Activated effector memory CD4-positive, alpha-beta T cell treated with Interleukin-2 at 50 U/mL for 16 hours (primary cell): ENCODE results near the gene GOLGA7B.
A peak's percentile ranks its signal among the peaks of the same experiment; 100 is the strongest.

Experiments
- DNase-seq: peaks from one replicate; pipeline ENCODE4 v3.0.0-alpha.2; 2020

GOLGA7B gene

DNA sequence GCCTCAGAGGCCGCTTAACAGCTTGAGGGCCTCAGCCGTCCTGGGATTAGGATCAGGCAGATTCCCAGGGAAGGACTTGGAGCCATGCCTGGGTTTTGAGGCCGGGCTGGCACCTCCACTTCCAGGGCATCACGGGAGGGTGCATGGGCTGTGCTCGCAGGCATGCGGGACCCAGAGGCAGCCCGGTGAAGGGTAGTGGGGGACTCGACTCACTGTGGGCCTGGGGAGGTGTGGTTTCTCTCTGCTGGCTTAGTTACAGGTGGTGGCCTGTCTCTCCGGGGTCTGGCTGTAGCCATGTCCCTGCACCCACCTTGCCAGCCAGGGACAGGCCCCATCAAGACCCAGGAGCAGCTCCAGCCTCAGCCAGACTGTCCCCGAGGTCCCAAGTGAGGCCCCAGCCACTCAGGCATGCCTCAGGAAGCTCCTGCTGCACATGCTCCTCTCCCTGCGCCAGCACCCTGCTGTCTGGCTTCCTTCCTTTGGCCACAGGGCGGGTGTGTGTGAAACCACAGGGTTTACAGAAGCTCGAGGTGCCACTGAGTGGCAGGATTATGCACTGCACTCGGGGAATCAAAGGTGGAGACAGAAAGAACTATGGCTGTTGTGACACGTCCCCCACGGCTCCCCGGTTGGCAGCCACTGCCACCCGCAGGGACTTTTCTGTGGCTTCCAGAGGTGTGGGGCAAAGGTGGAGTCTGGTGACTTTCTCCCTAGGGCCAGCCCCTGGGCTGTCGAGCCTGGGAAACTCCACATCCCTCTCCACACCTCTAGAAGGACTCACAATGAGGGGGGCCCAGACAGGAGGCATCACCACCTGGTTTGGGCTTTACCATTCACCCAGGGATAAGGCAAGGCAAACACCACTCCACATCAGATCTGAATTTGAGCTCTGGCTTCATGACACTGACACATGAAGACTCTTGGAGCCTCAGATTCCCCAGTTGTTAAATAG lies 19.7 kb downstream of the GOLGA7B start:
- peak; percentile 78 for DNase-seq

DNA sequence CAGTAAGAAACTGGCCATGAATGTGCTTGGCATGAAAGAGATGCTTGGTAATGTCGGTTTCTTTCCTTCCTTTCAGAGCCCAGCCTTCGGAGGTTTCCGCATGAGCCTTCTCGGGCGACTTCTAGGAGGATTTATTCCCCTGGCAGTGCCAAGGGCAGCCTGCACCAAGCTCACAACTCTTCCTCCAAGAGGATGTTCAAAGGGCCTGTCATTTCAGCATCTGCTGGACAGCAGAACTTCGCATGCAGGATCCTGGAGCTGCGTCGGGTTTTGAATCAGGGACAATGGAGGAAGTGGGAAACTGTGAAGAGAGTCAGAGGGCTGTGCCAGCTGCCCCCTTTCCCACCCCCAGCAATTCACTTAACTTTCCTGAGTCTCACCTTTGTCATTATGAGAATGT lies 21.3 kb downstream of the GOLGA7B start:
- no peak for DNase-seq

DNA sequence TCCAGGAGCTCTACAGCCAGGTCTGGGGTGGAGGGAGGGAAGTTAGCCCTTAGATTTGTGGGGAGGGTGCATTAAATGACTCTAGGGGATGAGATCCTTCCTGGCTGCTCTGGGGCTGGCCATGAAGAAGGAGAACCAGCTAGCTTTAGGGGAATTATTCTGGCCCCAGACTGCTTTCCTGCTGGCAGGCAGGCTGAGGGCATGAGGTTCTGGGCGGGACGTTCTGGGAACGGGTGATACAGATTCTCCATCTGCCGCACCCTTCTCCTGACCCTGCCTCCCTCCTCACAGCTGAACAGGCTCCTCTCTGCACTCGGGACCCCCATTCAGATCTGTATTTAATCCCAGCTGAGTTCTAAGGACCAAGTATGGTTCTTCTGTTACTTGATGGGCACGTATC lies 23.9 kb downstream of the GOLGA7B start:
- no peak for DNase-seq

DNA sequence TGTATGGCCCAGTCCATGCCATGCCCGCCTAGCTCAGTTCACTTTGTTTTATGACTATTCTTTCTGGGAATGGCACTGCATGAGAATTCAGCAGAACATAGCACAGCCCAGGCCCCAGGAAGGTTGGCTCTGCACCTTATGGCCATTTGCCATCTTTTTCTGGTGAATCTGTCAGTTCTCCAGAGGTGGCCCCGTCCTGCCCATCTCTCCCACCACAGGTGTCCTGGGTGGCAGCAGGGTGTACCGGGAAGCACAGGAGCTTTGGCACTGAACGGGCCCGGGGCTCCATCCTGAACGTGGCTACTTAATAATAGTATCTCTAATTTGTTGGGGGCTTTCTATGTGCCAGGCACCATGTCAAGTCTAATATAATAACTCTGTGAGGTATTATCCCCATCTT lies 24.7 kb downstream of the GOLGA7B start:
- DNase-seq, result no peak

DNA sequence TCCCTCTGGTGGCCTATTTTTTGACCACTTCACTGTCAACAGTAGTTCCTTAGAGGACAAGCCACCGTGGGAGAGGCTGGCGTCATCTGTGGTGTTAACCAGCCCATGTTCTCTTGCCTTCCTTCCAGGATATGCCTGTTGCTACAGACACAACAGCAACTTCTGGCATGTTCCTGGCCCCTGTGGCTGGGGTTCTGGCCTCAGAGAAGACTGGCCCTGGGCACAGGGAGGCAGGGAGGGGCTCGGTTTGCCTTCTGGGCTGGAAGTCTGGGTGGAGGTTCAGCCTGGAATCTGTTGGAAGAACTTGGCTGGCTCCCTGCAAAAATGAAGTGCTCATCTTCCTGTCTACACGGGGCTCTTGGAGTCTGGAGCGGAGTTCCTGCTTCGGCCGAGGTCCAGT lies 25.7 kb downstream of the GOLGA7B start:
- no peak for DNase-seq

DNA sequence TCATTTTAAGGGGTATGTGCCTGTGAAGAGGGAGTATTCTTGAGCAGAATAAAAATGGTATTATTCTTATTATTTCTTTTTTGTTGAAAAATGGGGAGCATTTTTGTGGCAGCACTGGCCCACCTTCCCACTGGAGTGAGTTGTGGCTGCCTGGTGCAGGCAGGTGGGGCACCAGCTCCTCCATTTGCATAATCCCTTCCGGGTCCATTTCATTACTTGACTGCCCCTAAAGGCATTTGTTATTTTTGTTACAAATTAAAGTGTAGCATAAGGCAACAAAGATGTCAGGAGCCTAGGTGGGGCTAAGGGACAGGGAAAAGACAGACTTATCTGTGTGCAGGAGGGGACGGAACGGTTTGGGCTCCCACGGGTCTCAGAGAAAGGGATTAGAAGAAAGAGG lies 26.8 kb downstream of the GOLGA7B start:
- no peak for DNase-seq

DNA sequence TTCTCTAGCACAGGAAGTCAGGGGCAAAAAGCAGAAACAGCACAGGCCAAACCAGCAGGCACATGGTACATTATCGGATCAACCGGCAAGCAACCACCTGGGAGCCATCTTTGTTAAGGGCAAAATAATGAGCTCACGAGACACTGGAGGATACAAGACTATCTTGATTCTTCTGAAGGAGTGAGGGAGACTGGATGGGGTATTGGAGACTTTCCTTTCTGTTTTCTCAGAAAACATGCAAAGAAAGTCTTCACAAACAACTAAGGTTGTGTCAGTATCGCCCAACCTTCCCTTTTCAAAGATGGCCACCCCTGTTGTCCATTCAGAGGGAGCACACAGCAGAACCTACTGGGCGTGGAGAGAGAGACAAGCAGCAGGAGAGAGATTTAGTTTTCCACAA lies 29.6 kb downstream of the GOLGA7B start:
- DNase-seq, result no peak

DNA sequence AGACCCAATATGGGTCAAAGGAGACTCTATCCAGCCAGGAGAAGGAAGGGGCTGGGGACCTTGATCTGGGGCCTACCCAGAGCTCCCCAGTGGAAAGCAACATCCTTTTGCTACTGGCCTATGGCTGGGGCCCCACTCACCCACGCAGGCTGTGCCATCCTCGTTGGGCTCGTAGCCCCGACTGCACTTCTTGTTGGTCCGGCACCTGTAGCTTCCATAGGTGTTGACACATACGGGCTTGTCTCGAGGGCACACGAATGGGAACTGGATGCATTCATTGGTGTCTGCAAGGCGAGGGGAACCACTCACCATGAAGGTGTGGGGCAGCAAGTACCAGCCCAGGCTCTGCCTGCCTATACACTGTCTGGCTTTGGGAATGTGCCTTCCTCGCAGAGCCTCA lies 30.5 kb downstream of the GOLGA7B start:
- DNase-seq, result no peak

DNA sequence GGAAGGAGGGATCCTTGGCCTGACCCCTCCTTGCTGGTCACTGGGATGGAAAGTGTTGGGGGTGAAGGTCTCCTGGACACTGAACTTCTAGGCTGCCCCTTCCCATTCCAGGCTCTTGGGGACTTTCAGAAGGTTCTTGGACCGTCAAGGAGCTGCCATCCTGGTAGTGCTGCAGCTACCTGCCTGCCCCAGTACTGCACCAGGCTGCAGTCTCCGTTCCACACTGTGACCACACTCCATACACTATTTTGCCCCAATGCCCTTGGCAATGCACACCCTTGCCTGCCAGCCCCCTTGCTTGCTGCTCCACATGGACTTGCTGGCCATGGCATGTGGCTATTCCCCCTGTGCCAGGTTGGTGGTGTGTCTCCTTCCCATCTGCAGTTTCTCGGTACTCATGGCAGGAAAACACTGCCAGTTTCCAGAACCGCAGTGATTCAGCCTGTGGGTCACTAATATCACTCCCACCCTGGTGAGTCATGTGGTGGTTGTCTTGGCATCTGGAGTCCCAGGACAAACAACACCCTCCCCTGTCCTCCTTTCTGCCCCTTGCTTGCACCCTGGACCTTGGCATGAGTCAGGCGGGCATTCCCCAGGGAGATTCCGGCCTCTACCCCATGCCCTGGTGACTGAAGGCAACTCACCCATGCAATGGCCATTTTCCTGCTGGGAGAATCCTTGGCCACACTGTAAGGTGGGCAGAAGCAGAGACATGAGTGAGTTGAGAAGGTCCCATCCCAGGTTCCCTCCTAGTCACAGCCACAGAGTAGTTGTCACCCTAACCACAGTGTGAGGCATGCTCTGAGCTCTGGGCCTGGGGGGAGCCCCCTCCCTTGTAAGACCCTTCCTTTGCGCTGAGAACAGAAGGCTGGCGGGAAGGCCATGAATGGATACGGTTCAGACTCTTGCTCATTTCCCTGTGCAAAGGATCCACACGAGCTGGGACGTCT lies 32.8 kb downstream of the GOLGA7B start:
- no peak for DNase-seq

DNA sequence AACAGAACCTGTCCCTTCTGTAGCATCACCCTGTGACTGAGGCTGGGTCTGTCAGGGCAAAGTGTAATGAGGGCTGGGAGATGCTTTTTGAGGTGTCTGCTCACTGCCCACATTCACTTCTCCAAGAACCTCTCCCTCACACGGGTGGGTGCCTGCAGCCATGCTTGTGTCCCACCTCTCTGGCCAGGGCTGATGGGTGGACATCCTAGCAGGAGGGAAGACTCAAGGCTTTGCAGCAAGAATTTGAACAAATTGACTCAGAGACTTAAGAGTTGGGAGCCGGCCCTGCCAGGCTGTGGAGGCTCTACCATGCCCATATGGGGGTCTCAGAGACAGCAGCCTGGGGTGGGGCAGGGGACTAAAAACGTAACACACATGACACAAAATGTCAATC lies 33.4 kb downstream of the GOLGA7B start:
- no peak for DNase-seq

DNA sequence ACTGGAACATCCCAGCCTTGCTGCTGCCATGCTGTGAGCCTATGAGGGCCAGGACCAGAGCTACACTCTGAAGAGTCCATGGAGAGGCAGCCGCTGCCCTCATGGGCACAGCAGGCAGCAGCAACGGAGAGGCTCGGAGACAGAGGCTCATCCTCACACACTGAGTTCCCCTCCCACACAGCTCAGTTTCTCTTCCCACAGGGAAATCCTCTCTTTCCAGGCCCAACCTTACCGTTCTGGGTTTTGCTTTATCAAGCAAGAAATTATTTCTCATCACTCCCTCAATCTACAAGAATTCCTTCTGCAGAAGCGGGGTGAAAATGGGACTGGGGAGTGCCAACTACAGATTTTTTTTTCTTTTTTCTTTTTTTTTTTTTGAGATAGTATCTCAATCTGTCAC lies 36.6 kb downstream of the GOLGA7B start:
- no peak for DNase-seq

DNA sequence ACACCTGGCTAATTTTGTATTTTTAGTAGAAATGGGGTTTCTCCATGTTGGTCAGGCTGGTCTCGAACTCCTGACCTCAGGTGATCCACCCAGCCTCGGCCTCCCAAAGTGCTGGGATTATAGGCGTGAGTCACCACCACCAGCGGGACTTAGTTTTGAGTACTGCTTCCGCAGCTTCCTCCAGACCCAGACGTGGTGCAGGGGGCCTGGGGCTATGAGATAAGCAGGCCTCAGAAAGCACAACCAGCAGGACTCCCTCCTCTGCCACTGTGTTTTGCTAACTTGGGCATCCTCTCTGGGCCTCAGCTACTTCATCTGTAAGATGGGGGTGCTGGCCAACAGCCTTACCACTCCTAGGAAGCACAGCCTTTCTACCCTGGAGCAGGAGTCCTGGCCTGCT lies 37.8 kb downstream of the GOLGA7B start:
- DNase-seq, result no peak

DNA sequence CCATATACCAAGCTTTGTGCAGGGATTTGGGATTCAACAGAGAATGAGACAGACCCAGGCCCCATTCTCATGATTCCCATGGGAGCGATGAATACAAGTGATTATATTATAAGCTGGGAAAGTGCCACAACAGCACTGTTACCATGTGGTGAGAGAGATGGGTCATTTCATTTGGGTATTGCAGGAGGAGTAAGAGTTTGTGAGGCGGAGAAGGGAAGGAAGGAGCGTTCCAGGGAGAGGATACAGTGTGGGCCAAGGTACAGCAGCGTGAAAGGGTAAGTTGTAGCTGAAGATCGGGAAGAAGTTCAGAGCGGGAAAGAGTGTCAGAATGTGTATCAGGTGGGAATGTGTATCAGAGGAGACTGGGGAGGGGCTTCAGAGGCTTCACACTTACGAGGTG lies 38.5 kb downstream of the GOLGA7B start:
- DNase-seq, result no peak

DNA sequence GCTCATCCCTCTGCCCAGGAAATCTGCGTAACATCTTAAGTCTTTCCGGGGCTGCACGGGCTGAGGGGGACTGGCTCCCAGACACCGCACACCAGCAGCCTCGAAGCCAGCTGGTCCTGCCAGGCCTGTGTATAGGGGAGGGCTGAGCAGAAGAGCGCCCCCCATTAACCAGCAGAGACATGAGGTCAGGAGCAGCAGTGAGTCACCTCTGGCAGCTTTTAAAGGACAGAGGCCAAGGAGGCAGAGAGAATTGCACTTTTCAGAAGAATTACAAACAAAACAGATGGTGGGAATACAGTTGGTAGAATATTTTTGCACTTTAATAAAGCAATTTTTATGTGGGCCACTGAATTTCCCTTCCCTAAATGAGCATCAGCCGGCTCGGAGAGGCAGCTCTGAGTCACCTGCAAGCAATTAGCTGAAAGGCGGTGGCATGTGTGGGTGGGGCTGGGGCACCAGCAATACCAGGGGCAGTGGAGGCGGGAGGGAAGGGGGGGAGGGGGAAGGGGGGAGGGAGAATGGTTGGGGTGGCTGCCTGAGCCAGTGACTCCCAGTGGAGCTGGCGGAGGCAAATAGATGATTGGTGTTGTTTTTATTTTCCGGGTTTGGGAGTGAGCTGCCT lies 39.1 kb downstream of the GOLGA7B start:
- DNase-seq, result no peak

DNA sequence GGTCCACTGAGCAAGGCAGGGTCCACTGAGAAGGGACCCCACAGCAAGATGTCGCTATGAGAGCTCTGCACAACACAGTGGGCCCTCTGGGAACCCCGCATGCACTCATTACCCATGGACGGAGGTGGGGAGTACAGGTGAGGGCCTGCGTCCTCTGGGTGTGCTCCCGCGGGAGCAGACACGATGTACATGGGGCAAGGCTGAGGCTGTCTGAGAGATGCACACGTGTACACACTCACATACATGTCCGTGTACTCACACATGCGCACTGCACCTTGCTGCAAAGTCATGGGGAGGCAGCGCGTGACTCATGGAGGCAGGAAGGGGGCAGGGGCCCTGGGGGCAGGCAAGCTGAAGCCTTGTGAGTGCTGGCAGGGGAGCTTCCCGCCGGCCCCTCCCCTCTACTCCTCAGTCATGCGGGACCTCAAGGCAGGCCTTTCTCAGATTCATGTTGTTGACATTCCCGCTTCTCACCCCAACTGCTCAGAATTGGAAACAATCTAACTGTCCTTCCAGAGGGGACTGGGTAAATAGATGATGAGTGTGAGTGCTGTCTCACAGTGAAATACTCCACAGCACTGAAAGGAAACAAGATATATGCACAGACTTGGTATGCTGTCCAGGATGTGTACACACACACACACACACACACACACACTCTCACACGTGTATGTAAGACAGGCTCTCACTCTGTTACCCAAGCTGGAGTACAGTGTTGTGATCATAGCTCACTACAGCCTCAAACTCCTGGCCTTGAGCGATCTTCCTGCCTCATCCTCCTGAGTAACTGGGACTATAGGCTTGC lies 40.0 kb downstream of the GOLGA7B start:
- no peak for DNase-seq

DNA sequence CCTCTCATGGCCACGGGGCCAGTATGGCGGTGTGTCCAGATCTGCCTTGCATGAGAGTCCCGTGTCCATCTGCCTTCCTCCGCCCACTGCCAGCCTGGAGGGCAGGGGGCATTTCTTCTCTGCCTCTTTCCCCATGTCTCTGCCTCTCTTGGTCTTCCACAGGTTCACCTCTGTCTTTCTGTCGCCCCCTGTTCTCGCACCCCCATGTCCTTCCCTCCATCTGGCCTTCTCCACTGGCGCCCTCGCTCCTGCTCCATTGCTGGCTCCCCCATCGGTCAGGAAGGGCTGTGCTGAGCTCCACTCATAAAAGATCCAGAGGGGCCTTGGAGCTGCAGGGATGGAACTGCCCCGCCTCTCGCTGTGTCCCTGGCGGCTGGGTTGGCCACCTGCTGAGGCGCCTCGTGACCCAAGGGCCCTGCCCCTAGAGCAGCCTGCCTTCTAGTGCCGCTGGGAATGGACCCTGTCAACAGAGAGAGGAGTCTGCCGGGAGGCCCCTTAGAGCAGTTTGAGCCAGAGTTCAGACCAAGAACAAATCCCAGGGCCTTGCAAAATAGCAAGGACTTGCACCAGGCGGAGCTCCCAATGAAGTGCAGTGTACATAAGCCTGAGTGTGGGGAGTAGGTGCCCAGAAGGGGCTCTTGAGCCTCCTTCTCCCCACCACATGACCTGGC lies 42.0 kb downstream of the GOLGA7B start:
- DNase-seq, result no peak

DNA sequence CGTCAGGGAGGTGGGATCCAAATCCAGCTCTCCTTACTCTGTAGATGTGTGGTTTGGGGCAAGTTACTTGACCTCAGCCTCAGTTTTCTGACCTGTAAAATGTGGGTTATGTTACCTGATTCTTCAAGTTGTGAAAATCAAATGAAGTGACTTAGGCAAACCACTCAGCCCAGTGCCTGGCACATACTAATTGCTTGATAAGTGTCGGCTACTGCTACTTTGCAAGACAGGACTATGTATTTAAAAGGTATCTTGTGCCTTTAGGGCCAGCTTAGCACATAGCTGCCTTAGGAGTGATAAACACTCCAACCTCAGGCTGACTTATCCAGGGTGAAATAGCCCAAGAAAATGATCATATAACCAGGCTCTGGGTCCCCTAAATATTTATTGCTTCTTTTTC lies 42.9 kb downstream of the GOLGA7B start:
- DNase-seq, result no peak

DNA sequence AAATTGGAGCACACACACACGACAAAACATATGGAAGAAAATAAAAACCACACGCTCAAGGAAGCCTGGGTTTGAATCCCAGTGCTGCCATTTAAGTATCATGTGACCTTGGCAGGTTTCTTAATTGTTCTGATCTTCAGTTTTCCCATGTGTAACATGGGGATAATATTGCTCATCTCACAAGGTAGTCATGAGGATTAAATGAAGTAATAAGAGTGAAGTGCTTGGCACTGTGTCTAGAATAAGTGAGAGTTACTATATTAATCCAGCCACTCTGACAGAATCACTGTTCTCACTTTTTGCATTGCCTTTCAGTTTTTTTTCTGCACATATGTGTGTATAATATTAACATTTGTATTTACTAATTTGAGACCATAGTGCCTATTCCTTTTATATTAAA lies 43.3 kb downstream of the GOLGA7B start:
- DNase-seq, result no peak

DNA sequence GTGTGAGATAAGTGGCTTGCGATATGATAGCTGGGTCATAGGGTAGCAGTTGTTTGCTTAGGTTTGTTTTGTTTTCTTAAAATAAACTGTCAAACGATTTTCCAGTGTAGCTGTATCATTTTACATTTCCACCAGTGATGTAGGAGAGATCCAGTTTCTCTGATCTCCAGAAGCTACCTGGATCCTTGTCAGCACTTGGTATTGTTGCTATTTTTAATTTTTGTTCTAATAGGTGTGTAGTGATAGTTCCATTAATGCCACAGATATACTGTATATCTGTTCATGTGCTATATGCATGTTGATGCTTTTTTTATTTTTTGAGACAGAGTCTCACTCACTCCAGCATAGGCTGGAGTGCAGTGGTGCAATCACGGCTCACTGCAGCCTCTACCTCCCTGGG lies 44.4 kb downstream of the GOLGA7B start:
- no peak for DNase-seq

DNA sequence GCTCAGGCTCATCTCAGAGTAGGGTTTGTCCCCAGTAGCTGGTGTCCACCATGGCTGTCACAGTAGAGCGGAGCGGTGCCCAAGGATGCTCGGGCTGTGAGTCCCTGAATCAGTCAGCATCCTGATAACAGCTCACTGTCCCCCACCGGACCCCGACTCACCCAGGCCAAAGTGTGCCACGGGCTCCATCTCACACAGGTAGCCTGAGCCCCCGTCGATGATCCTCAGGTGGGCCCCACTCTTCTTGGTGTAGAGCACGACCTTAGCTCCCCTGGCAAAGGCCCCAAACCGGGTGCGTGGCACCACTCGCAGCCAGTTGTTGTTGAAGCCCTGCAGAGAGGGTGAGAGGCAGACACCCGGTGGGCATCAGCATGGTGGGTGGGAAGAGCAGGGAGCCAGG lies 45.4 kb downstream of the GOLGA7B start:
- no peak for DNase-seq

DNA sequence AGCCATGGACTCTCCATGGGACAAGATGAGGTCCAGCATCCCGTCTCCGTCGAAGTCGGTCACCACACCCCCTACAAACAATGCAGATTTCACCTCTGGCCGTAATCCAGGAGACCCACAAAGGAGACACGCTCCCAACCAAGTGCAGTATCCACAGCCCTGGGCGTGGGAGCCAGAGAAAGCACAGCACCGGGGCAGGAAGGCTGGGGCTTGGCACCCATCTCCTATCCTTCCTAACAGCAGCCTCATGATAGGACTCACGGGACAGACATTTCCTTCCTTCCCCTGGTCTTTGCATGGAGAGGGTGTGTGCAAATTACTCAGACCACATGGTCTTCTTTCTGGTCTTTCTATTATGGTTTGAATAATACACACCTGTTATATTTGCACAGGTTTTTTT lies 46.3 kb downstream of the GOLGA7B start:
- DNase-seq, result no peak

DNA sequence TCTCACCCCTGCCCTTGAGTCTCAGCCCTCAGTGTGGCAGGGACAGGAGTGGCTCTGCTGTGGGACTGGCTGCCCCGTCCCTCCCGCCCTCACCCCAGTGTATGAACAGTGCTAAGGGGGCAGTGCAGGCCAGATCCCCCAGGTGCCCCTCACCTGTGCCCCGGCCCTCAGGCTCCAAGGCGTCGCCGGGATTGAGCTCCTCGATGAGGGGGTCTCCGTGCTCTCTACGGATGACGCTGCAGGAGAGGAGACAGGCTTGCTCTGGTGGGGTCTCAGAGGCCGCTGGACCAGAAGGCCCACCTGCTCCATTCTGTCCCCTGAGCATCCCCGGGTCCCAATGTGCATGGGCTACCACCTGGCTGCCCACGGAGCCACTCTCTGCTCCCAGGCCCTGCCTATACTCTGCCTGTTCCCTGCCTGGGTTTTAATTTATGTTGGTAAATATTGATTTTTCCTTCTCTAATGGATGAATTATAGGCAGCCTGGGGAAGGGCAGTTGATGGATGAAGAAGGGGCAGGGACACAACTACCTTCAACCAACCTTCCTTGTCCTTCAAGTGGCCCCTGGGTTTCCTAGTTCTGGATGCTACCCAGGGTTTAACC lies 47.2 kb downstream of the GOLGA7B start:
- no peak for DNase-seq
